Upper lobe of right lung (tissue), 1 donor: ENCODE data around the gene FAM180A. TPM values are rescaled to one million over a fixed set of nuclear protein-coding genes. Genes with fewer than 3 reads are reported as not detected.

ENCODE experiments used
- ATAC-seq: fragments of 200-7000 bp; cut with Tn5 transposase; one replicate; pipeline ENCODE4 v1.9.1; 2020; ENCODE audit warnings: mild to moderate bottlenecking, moderate library complexity
- DNase-seq: peaks from one replicate; pipeline ENCODE4 v3.0.0-alpha.2; 2020
- H3K27ac ChIP-seq: fragments of 200-600 bp; one replicate; pipeline ENCODE4 v1.8.0; 2022
- H3K27me3 ChIP-seq: fragments of 200-600 bp; one replicate; pipeline ENCODE4 v1.8.0; 2022; ENCODE audit warnings: mild to moderate bottlenecking
- H3K36me3 ChIP-seq: fragments of 200-600 bp; one replicate; pipeline ENCODE4 v1.8.0; 2022
- H3K4me1 ChIP-seq: fragments of 200-600 bp; one replicate; pipeline ENCODE4 v1.8.0; 2022
- H3K4me3 ChIP-seq: fragments of 200-600 bp; one replicate; pipeline ENCODE4 v1.8.0; 2022; ENCODE audit warnings: mild to moderate bottlenecking
- H3K9me3 ChIP-seq: fragments of 200-600 bp; one replicate; pipeline ENCODE4 v1.8.0; 2022
- intact Hi-C: fragments of 100-400 bp; cut with DNase I; formaldehyde crosslinking; loops from one replicate; pipeline ENCODE4 v1.11.0; 2022
- total RNA-seq: library from RNA; stranded (reverse); fragmentation: NEBNext Ultra II Directional; extraction: Animal tissue kit (Norgen Biotek cat#: 25700); gene quantifications from one replicate; pipeline ENCODE4 v1.2.1, GENCODE V29; 2021
- TF ChIP-seq, protein P1 (sequence below): fragments of 200-600 bp; IDR thresholded peaks from one replicate; pipeline ENCODE4 v1.8.0; 2022; ENCODE audit warnings: antibody characterized with exemption
- donor health status: DM: no; HTN: yes; CAD: no; lungs with severe emphysema.

The FAM180A gene
- total RNA-seq, 1 donor from 2014 or later, result 6.8 TPM

DNA sequence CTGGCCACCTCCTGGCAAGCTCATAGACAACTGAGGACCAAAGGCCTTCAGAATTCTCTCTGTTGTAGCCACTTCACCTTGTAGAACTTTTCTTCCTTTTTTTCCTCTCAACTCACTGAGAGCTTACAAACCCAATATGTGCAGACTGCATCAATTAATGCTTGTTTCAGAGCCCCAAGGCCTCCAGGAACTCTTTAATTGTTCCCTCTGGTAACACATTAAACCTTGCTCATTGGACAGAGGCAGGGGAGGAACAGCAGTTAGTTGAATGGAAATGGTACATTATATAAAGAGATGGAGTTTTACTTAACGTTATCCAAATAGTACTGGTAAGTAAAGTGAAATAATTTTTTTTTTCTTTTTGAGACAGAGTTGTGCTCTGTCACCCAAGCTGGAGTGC is 61.1 kb downstream of the FAM180A start:
- no peak for DNase-seq
- peaks cover 3% of the 10 kb centered on the region for H3K4me1 ChIP-seq
- no peaks in the 10 kb centered on the region for H3K9me3 ChIP-seq
- no peak overlapping the region for H3K27ac ChIP-seq
- H3K27me3 ChIP-seq, result no peaks in the 10 kb centered on the region
- H3K36me3 ChIP-seq, result peaks cover 9% of the 10 kb centered on the region
- no peak overlapping the region for H3K4me3 ChIP-seq
- intact Hi-C loops, result no loop called here
- TF ChIP-seq, protein P1, sequence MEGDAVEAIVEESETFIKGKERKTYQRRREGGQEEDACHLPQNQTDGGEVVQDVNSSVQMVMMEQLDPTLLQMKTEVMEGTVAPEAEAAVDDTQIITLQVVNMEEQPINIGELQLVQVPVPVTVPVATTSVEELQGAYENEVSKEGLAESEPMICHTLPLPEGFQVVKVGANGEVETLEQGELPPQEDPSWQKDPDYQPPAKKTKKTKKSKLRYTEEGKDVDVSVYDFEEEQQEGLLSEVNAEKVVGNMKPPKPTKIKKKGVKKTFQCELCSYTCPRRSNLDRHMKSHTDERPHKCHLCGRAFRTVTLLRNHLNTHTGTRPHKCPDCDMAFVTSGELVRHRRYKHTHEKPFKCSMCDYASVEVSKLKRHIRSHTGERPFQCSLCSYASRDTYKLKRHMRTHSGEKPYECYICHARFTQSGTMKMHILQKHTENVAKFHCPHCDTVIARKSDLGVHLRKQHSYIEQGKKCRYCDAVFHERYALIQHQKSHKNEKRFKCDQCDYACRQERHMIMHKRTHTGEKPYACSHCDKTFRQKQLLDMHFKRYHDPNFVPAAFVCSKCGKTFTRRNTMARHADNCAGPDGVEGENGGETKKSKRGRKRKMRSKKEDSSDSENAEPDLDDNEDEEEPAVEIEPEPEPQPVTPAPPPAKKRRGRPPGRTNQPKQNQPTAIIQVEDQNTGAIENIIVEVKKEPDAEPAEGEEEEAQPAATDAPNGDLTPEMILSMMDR, result no peak
- no peak for ATAC-seq

DNA sequence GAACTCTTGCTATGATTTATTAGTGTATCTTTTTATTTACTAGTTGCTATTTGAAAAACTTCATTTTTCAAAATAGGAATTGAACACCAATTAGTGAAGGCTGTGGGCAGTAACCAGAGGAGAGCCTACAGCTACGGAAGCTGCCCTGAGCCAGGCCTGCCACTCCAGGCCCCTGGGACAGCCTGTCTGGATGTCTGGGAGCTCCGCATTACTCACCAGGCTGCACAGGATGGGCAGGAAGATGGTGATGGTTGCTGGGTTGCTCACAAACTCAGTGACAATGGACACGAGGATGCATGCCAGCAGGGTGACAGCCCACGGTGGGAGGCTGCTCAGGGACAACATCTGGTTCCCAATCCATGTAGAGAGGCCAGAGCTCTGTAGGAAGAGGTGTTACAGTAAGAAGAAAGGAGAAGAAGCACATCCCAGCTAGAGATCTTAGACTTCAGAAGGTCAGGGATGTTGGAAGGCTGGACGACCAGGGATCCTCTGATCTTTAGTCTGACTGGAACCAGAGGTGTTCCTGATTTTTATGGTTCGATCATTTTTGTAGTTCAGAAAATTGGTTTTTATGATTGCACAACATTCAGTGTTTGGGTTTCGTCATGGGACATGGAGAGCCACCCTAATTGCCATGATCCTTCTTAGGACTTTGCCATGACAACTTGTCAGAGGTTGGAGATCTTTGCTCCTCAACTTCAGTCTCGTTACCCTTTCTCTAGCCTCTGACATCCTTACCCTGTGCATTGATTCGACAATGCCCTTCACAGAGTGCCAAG is 63.1 kb downstream of the FAM180A start:
- intact Hi-C loops, result no loop called here
- no peak for DNase-seq
- Histone ChIP-seq H3K4me1 (peaks cover 3% of the 10 kb centered on the region), H3K27ac (no peak overlapping the region), H3K36me3 (no peaks in the 10 kb centered on the region), H3K9me3 (no peaks in the 10 kb centered on the region), H3K4me3 (no peak overlapping the region), H3K27me3 (no peaks in the 10 kb centered on the region)
- ATAC-seq, result no peak
- TF ChIP-seq, protein P1, result no peak

DNA sequence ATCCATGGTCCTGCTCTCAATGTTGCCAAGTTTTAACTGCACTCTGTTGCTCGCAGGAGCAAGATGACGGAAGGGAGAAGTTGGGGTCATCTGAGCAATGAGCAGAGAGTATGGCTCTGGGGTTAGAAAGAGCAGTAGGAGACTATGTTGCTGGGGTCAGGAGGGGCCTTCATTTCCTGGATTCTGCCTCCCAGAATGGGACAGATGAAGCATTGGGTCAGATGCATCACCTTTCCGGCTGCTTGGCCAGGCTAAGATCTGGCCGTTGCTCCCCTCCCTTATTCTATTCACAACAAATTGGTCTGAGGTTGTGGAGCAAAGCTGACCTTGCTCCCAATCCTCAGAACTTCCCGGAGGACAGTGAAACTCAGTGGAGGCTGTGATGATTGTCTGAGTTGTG is 63.9 kb downstream of the FAM180A start:
- Histone ChIP-seq H3K4me3 (no peak overlapping the region), H3K9me3 (no peaks in the 10 kb centered on the region), H3K27ac (no peak overlapping the region), H3K36me3 (no peaks in the 10 kb centered on the region), H3K27me3 (no peaks in the 10 kb centered on the region), H3K4me1 (peaks cover 3% of the 10 kb centered on the region)
- DNase-seq (no peak), ATAC-seq (no peak)
- TF ChIP-seq, protein P1, result no peak
- intact Hi-C loops, result no loop called here

GRCh38 chr7:135684136-135684535 is 64.5 kb downstream of the FAM180A start:
- peaks cover 3% of the 10 kb centered on the region for H3K4me1 ChIP-seq
- DNase-seq, result no peak
- no peak overlapping the region for H3K27ac ChIP-seq
- no peaks in the 10 kb centered on the region for H3K9me3 ChIP-seq
- intact Hi-C loops, result no loop called here
- H3K36me3 ChIP-seq, result no peaks in the 10 kb centered on the region
- no peak overlapping the region for H3K4me3 ChIP-seq
- H3K27me3 ChIP-seq, result no peaks in the 10 kb centered on the region
- no peak for ATAC-seq
- TF ChIP-seq, protein P1, result no peak

GRCh38 chr7:135683609-135684008 is 65.0 kb downstream of the FAM180A start:
- no peaks in the 10 kb centered on the region for H3K9me3 ChIP-seq
- H3K36me3 ChIP-seq, result no peaks in the 10 kb centered on the region
- intact Hi-C loops, result no loop called here
- no peak overlapping the region for H3K4me3 ChIP-seq
- TF ChIP-seq, protein P1, result no peak
- DNase-seq (no peak), ATAC-seq (no peak)
- H3K27me3 ChIP-seq, result no peaks in the 10 kb centered on the region
- no peak overlapping the region for H3K27ac ChIP-seq
- peaks cover 5% of the 10 kb centered on the region for H3K4me1 ChIP-seq
